ENCODE measurements around the gene ACOXL. TPM values are rescaled to one million over a fixed set of nuclear protein-coding genes. Genes with fewer than 3 reads are reported as not detected.

The ACOXL gene
- polyA plus RNA-seq, 3 donors, result 0.35 TPM; not detected in 2

DNA sequence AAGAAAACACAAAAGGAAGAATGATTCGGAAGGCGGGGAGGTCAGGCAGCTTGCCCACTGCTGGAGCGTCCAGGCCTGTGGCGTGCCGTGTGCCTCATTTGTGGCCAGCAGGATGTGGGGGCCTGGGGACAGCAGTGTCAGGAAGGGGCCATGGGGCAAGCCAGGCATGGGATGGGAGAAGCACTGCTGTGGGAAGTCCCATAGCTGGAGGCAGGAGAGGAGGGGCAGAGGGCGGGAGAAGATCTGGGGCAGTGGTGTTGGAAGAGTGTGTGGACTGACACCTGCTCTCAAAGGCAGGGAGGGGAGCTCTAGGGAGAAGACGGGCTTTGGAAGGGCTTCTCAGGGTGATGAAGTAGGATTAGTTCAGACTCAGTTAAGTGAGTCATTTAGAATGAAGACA is 133.7 kb downstream of the ACOXL start:
- Histone ChIP-seq H3K27me3 (ENCODE audit: control insufficient read depth in 2 of 2, insufficient read depth in 2 of 2, low read length in 2 of 2) (no peaks in the 10 kb centered on the region), H2AFZ (ENCODE audit: insufficient read depth, low read depth, low read length, poor library complexity, severe bottlenecking) (no peak overlapping the region), H3K4me1 (ENCODE audit: control insufficient read depth in 1 of 2, insufficient read depth in 2 of 2, low read length in 2 of 2) (peaks cover 7 to 8% of the 10 kb centered on the region in 2 donors), H3K9ac (ENCODE audit: insufficient read depth, low read length, poor library complexity, severe bottlenecking) (no peak overlapping the region), H3K4me3 (replicated peaks in 1 of 3; ENCODE audit: low read depth in 2 of 3, low read length in 3 of 3) (no peak overlapping the region), H3K9me3 (replicated peaks in 1 of 2; ENCODE audit: control insufficient read depth in 1 of 2, insufficient read depth in 1 of 2, low read length in 2 of 2) (no peaks in the 10 kb centered on the region), H3K27ac (ENCODE audit: low read depth in 1 of 2, low read length in 2 of 2) (no peak overlapping the region), H3K4me2 (replicated peaks; ENCODE audit: extremely low read depth, low read length, poor library complexity, severe bottlenecking) (no peak overlapping the region), H4K20me1 (ENCODE audit: insufficient read depth, low read length) (no peaks in the 10 kb centered on the region), H3K36me3 (replicated peaks in 1 of 2; ENCODE audit: control insufficient read depth in 1 of 2, insufficient read depth in 2 of 2, low read length in 2 of 2) (no peaks in the 10 kb centered on the region), H3K79me2 (ENCODE audit: insufficient read depth, low read length) (no peaks in the 10 kb centered on the region)
- WGBS (ENCODE audit: insufficient coverage), result 72% methylated on average over 7 of the region's 7 CpGs
- Mint-ChIP-seq H3K27me3 (ENCODE audit: low read depth in 3 of 3) (peaks cover 2 to 7% (median 3%) of the 10 kb centered on the region in 3 donors), H3K4me1 (peaks cover 10% of the 10 kb centered on the region), H3K9me3 (no peaks in the 10 kb centered on the region), H3K4me3 (no peak overlapping the region), H3K27ac (no peak overlapping the region), H3K36me3 (no peaks in the 10 kb centered on the region)
- no peak for DNase-seq
- TF ChIP-seq, protein P1, sequence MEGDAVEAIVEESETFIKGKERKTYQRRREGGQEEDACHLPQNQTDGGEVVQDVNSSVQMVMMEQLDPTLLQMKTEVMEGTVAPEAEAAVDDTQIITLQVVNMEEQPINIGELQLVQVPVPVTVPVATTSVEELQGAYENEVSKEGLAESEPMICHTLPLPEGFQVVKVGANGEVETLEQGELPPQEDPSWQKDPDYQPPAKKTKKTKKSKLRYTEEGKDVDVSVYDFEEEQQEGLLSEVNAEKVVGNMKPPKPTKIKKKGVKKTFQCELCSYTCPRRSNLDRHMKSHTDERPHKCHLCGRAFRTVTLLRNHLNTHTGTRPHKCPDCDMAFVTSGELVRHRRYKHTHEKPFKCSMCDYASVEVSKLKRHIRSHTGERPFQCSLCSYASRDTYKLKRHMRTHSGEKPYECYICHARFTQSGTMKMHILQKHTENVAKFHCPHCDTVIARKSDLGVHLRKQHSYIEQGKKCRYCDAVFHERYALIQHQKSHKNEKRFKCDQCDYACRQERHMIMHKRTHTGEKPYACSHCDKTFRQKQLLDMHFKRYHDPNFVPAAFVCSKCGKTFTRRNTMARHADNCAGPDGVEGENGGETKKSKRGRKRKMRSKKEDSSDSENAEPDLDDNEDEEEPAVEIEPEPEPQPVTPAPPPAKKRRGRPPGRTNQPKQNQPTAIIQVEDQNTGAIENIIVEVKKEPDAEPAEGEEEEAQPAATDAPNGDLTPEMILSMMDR (IDR thresholded peaks at IDR 0.05), result no peak
- intact Hi-C loops (cut with micrococcal nuclease), result no loop called here

DNA sequence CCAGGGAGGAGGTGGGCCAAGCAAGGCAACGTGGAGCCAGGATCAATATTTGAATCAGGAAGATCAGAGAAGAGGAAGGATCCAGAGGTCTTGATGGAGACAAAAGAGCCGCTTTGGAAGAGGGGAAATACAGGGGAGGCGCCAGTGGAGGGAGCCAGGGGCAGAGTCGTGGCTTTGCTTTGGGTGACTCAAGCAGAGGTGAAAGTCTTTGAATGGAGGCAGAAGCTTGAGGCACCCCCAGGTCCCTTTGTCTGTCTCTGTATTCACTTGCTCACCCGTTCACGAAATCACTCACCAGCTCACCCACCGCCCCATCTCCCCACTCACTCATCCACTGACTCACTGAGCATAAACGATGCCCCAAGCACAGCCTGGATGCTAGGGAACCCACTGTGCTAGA is 134.1 kb downstream of the ACOXL start:
- Histone ChIP-seq H3K27me3 (ENCODE audit: control insufficient read depth in 2 of 2, insufficient read depth in 2 of 2, low read length in 2 of 2) (no peaks in the 10 kb centered on the region), H3K27ac (ENCODE audit: low read depth in 1 of 2, low read length in 2 of 2) (no peak overlapping the region), H3K9me3 (replicated peaks in 1 of 2; ENCODE audit: control insufficient read depth in 1 of 2, insufficient read depth in 1 of 2, low read length in 2 of 2) (no peaks in the 10 kb centered on the region), H3K79me2 (ENCODE audit: insufficient read depth, low read length) (no peaks in the 10 kb centered on the region), H3K4me3 (replicated peaks in 1 of 3; ENCODE audit: low read depth in 2 of 3, low read length in 3 of 3) (no peak overlapping the region), H2AFZ (ENCODE audit: insufficient read depth, low read depth, low read length, poor library complexity, severe bottlenecking) (no peak overlapping the region), H3K9ac (ENCODE audit: insufficient read depth, low read length, poor library complexity, severe bottlenecking) (no peak overlapping the region), H3K4me1 (ENCODE audit: control insufficient read depth in 1 of 2, insufficient read depth in 2 of 2, low read length in 2 of 2) (peaks cover 7 to 8% of the 10 kb centered on the region in 2 donors), H4K20me1 (ENCODE audit: insufficient read depth, low read length) (no peaks in the 10 kb centered on the region), H3K4me2 (replicated peaks; ENCODE audit: extremely low read depth, low read length, poor library complexity, severe bottlenecking) (no peak overlapping the region), H3K36me3 (replicated peaks in 1 of 2; ENCODE audit: control insufficient read depth in 1 of 2, insufficient read depth in 2 of 2, low read length in 2 of 2) (no peaks in the 10 kb centered on the region)
- TF ChIP-seq, protein P1 (IDR thresholded peaks at IDR 0.05), result no peak
- H3K4me1 Mint-ChIP-seq, result peaks cover 10% of the 10 kb centered on the region
- H3K27ac Mint-ChIP-seq, result no peak overlapping the region
- WGBS (ENCODE audit: insufficient coverage), result 76% methylated on average over 6 of the region's 8 CpGs
- DNase-seq, result no peak
- no peaks in the 10 kb centered on the region for H3K36me3 Mint-ChIP-seq
- H3K27me3 Mint-ChIP-seq (ENCODE audit: low read depth in 3 of 3), result peaks cover 2 to 7% (median 3%) of the 10 kb centered on the region in 3 donors
- intact Hi-C loops (cut with micrococcal nuclease), result no loop called here
- H3K9me3 Mint-ChIP-seq, result no peaks in the 10 kb centered on the region
- H3K4me3 Mint-ChIP-seq, result no peak overlapping the region
